ENCODE measurements around the gene PRKN.

- TF ChIP-seq, protein P1, sequence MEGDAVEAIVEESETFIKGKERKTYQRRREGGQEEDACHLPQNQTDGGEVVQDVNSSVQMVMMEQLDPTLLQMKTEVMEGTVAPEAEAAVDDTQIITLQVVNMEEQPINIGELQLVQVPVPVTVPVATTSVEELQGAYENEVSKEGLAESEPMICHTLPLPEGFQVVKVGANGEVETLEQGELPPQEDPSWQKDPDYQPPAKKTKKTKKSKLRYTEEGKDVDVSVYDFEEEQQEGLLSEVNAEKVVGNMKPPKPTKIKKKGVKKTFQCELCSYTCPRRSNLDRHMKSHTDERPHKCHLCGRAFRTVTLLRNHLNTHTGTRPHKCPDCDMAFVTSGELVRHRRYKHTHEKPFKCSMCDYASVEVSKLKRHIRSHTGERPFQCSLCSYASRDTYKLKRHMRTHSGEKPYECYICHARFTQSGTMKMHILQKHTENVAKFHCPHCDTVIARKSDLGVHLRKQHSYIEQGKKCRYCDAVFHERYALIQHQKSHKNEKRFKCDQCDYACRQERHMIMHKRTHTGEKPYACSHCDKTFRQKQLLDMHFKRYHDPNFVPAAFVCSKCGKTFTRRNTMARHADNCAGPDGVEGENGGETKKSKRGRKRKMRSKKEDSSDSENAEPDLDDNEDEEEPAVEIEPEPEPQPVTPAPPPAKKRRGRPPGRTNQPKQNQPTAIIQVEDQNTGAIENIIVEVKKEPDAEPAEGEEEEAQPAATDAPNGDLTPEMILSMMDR (conservative IDR thresholded peaks at IDR 0.05), result no peak
- TF ChIP-seq EZH2 (IDR thresholded peaks at IDR 0.05; ENCODE audit: low read depth), result no peak
These were observed 1374.4 kb downstream of the PRKN start for GRCh38 chr6:161353208-161353613.
